ENCODE measurements around the gene RPL5.

DNA sequence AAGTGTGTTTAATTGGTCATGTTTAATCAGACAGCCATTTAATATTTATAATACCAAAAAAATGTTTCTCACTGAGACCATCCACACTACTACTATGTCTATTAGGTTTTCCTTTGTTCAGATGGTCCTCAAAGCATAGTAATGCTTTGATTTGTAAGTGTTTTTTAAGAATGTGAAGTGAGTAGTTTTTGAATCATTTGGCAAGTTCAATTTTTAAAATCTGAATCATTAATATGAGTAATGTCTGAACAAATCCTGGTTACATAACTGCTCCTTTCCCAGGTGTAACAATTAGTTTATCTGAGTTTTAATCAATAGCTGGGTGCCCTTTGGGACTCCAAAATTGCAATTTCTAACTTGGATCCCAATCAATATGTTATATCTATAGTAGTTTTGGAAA is 23.5 kb upstream of the RPL5 start:
- TF ChIP-seq POLR2A (IDR thresholded peaks at IDR 0.05; ENCODE audit: control extremely low read depth in 1 of 2, low read depth in 2 of 2, low read length in 2 of 2) (no peak), CTCF (IDR thresholded peaks at IDR 0.05; ENCODE audit: control extremely low read depth in 1 of 3, insufficient read depth in 1 of 3, low read depth in 1 of 3, low read length in 3 of 3) (no peak), EZH2 (IDR thresholded peaks at IDR 0.05; ENCODE audit: low read depth, low read length, severe bottlenecking) (no peak), ASH2L (IDR thresholded peaks at IDR 0.05; ENCODE audit: low read length) (no peak), SUZ12 (IDR thresholded peaks at IDR 0.05; ENCODE audit: low read length) (no peak), TAF1 (IDR thresholded peaks at IDR 0.05; ENCODE audit: low read depth, low read length) (no peak), TCF12 (IDR thresholded peaks at IDR 0.05; ENCODE audit: low read depth, low read length) (no peak), ZNF274 (IDR thresholded peaks at IDR 0.05; ENCODE audit: borderline replicate concordance, extremely low read depth, low read length) (no peak), SP1 (IDR thresholded peaks at IDR 0.05; ENCODE audit: low read depth, low read length) (no peak)
- TF ChIP-seq, protein P1, sequence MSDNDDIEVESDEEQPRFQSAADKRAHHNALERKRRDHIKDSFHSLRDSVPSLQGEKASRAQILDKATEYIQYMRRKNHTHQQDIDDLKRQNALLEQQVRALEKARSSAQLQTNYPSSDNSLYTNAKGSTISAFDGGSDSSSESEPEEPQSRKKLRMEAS (IDR thresholded peaks at IDR 0.05) = no peak
